CD4-positive, alpha-beta T cell treated with Interleukin-6 for 4 hours (primary cell): Measurements from ENCODE around the gene FAM171A1.
"Not testable (repeated sequence)": the region's sequence is repeated elsewhere in the genome, so short reads cannot be mapped to it uniquely, and the experiment has no call there.

ENCODE experiments used
- DNase-seq: peaks from one replicate; pipeline ENCODE4 v3.0.0-alpha.2; 2020; ENCODE audit warnings: mixed read lengths

Gene FAM171A1

DNA sequence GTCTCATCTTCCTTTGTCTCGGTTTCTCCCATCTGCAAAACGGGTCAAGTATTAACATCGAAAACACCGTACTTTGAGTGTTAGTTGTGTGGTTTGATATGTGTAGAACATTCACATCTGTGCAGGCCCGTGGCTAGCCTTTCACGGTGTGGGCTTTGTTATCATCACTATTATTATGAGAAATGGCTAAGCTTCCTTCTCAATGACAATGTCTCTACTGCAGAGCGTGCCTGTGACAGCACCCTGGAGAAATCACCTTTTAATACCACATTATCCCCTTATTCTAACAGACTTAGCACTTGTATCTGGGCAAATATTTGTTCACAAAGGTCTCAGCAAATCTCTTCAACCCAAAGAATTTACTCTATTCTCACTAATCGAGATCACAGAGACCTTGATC, 55.8 kb downstream of the FAM171A1 start:
- no peak for DNase-seq

DNA sequence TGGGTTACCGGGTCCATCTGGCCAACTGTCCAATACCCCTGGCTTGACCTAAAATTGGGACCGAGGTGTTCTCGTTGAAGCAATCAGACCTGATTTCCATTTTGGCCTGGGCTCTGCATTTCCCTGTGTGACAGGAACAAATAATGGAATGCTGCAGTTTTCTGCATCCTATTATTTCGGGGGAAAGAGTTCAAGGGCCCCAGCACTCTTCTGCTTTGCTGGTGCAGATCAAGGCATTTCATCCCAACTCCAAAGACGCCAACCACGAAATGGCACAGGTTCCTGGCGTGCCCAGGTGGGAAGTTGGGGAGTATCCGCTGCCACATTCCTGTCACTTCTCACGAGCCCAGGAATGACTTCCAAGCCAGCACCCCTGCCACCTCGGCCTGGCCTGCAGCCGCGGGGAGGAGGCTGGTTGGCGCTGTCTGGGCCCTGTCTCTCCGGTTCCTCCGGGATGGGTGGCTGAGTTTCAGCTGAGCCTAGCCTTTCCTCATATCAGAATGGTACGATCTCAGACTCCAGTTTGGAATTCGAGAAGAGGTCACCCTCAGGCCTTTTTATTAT, 56.5 kb downstream of the FAM171A1 start:
- no peak for DNase-seq

DNA sequence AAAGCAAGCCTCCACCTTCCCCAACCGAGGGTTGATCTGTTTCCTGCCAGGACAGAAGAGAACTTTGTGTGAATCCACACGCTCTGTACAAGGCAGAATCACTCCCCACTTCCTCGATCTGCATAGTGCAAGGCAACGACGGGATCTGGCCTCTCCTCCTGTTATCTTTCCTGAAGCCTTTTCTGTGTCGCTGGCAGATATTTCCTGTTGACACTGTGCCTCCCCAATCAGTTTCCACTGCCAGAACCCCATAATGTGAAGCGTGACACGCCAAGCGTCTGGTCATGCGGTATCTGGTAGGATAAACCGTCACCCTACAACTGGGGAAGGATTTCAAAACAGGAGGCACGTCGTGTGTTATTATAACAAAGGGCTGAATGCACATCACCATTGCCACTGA, 57.2 kb downstream of the FAM171A1 start:
- no peak for DNase-seq

DNA sequence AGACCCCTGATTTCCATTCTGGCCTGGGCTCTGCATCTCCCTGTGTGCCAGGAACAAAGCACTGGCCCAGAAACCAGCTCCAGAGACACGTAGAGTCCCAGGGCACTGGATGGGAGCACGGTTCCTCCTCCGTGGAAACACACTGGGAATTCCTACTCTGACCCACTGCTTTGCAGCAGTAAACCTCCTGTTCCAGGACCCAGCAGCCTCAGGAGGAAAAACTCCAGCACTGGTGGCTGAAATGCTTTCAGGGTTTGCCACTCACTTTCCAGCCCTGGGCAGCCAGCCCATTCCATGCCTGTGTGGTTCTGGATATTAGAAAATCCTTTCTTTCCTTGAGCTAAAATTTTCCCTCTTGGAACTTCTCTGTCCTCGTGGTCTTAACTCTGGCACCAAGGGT, 58.0 kb downstream of the FAM171A1 start:
- no peak for DNase-seq

DNA sequence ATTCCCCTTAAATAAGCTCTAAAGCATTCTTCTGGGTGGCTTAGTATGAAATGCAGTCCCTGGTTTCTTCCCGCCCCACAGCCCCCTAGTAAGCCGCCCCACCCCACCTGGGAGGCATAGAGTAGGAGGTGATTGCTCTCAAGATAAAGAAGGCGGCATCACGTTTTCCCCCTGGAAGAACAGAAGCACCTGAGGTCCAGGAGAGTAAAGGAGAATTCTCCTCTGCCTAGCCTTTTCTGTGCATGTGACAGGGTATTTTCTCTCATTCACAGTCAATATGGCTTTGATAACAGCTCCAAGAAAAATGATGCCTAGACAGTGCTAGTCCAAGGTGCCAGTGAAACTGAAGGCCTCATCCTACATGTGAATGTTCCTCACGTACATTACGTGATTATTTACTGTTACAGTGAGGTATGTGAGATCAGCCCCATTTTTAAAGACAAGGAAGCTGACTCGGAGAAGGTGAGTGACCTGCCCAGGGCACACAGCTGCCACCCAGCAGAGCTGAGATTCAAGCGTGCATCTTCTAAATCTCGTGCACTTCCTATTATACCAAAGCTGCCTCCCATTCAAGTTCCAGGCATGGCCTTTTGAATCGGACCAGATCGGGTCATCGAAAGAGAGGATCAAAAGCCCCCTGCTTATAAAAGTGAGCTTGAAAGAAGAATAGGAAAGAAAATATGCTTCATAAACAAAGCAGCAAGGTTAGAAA, 59.4 kb downstream of the FAM171A1 start:
- DNase-seq: no peak

DNA sequence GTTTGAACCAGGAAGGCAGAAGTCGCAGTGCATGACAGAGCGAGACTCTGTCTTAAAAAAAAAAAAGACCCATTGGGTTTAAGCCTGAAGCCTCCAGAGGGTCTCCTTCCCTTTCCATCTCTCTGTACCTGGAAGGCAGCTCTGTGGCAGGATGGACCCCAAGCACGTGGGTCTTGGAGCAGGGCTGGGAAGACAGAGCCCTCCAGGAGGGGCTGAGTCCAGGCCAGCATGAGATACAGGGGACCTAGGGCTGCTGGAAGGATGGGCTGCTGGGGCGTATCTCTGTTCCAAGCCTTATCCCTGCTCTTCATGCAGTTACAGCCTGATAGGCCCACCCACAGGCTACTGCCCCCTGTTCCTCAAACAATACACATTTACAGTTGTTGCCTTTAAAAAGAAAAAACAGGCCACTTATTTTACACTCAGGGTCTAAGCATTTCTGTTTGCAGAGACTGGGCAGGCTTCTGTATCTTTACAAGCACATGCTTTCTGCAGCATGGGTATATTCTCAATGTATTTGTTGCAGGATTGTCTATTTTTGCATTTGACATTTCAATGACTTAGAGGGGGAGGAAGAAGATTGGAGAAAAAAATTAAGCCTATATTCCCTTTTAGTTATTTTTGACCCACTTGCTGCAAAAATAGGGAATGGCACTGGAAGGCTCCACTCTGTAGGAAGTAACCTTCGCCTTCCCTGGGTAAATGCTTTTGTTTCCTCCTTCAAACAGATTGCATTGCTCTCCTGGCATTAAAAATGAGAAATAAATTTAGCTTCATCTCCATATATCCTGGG, 60.1 kb downstream of the FAM171A1 start:
- DNase-seq: no peak

DNA sequence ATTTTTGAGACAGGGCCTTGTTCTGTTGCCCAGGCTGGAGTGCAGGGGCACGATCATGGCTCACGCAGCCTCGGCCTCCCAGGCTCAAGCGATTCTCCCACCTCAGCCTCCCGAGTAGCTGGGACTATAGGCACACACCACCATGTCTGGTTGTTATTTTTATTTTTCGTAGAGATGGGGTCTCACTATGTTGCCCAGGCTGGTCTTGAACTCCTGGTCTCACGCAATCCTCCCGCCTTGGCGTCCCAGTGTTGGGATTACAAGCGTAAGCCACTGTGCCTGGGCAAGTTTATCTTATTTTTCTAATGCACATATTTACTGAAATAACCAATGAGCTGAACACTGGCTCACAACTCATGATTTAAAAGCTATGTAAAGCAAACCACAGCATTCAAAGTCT, 61.9 kb downstream of the FAM171A1 start:
- DNase-seq: no peak

DNA sequence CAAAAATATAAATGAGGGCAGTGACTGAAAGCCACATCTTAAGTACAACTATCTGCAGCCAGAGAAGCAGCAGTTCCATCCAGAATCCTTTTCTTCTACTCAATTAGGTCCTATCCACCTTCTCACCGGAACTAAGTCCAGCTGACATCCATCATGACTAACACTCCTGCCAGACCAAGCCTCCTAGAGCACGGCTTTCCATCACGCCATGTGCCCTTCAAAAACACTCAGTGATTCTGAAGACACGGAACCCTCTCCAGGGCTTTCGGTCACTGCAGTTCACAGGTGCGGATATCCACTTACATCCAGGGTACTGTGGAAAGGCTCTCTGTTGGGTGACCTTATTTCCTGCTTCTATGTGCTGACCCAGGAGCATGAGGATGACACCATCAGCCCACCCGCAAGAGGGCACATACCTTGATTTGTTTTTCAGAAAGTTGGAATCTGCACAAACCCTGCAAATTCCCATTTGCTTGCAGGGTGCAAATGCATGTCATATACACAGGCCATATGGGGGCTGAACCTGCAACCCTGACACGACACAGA, 64.3 kb downstream of the FAM171A1 start:
- DNase-seq: no peak

DNA sequence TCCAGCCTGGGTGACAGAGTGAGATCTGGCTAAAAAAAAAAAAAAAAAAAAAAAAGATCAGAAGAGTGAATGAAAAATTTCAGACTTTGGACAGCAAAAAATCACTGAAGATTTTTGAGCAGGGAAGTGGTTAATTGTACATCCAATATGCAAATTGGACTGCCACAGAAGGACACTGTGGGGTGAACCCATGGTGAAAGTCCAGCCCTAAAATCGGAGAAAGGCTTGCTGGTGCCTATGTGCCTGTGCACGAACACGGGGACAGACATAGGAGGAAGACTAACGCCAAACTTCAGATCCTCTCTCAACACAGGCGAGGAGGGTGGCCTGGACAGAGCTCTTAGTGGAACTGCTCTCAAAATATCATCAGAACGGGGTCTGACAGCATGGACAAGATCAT, 65.5 kb downstream of the FAM171A1 start:
- no peak for DNase-seq

DNA sequence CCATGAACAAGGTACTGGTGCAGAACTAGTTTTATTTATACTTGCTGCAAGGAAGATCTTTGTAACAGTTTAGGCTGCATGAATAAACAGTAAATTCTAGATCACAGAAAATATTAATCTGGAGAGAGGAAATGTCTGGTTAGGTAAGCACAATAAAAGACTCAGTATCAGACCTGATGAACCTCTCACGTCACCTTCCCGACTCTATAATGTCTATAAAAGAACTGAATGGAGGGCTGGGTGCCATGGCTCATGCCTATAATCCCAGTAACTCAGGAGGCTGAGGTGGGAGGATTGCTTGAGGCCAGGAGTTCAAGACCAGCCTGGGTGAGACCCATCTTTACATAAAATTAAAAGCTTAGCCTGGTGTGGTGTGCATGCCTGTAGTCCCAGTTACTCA, 65.9 kb downstream of the FAM171A1 start:
- DNase-seq: no peak

DNA sequence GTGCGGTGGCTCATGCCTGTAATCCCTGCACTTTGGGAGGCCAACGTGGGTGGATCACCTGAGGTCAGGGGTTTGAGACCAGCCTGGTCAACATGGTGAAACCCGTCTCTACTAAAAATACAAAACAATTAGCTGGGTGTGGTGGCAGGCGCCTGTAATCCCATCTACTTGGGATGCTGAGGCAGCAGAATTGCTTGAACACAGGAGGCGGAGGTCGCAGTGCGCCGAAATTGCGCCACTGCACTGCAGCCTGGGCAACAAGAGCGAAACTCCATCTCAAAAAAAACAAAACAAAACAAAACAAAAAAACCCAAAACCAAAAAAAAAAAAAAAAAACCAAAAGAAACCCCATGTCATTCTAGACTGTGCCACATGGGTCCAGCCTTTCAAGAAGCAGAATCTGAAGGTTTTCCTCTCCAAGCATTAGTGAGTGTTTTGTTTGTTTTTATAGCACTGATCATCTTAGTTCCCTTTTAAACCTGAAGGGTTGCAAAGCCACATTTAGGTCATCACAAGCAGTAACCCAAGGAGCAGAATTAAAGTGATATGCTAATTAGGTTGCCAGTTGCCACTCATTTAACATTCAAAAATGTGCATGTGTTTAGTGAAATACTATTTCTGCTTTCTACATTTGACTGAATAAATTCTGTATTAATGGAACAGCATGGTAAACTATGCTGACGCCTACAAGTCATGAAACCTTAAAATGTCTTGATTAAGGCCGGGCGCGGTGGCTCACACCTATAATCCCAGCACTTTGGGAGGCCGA, 68.7 kb downstream of the FAM171A1 start:
- not testable (repeated sequence) for DNase-seq

DNA sequence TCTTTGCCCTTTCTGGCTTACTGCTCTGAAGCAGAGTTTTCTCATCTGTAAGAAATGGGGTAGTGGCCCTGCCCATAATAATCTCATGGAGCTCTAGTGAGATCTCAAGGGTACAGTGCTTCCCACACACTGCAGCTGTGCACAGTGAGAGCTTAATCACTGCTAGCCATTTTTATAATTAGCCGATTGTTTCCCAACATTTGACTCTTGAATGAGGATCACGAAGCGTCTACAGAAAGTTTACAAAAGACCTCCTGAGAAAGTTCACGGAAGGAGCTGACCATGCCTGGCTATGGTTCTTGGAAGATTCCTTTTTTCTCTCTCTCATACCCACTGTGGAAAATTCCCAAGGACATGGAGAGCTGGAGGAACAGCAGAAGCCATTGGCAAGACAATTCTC, 70.4 kb downstream of the FAM171A1 start:
- no peak for DNase-seq

DNA sequence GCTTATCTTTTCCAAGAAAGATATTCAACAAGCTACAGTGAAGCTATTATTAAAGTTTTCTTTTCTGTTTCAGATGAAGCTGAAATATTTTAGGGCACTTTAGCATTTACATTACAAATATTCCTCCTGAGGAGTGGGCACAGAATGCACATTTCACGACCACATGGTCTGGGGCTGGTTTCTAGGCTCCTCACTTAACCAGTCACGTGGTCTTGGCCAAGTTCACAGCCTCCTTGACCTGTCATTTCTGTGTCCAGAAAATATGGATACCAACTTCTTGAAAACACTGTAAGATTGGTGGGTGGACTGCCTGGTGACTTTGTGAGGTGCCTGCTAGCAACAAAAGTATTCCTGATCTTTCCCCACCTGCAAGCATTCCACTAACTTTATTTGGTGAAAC, 70.9 kb downstream of the FAM171A1 start:
- no peak for DNase-seq

DNA sequence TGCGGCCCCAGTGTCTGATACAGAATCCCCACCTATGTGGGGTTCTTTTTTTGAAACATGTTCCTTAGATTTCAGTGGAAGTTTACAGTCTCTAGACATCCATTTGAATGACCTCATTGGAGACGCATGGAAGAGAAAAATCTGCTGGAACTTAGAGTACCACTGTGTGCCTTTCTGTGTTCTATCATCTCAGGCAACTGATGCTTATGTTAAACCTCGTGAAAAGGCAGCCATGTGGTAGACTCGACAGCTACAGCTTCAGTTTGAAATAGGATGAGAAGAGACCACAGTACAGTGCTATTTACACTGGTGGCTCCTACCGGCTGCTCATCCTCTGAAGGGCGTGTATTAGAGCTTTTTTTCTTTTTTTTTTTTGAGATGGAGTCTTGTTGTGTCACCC, 74.4 kb downstream of the FAM171A1 start:
- no peak for DNase-seq

DNA sequence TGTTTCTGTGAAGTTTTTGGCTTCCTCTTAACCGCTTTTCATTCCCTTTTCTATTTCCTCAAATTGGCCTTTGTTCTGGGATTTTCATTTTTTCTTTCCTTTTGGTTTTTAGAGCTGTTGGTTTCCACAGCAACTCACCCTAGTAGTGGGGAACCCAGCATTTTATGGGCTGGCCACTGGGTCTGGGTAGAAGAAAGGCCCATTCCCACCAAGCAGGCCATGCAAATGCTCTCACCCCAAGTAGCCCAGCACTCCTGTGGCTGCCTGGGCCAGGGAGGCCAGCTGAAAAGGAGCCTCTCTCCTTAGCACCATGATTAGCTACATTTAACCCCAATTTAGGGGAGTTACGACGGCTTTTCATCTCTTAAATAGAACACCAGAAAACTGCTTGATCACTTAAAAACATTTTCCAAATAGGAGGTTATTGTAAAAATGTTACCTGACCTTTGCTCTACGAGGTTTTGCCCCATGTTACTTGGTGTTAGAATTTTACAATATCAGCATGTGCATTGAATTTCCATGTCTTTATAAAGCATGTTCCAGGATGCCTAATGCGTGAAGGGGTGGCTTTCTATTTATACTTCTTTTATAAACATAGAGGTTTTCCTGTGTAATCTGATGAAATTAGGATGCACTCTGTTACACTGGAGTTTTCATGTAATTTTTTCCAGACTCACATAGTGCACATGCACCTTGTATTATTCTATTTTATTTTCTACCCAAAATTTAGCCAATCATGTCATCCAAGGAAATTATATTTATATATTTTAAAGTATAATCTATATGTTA, 75.4 kb downstream of the FAM171A1 start:
- DNase-seq: no peak

DNA sequence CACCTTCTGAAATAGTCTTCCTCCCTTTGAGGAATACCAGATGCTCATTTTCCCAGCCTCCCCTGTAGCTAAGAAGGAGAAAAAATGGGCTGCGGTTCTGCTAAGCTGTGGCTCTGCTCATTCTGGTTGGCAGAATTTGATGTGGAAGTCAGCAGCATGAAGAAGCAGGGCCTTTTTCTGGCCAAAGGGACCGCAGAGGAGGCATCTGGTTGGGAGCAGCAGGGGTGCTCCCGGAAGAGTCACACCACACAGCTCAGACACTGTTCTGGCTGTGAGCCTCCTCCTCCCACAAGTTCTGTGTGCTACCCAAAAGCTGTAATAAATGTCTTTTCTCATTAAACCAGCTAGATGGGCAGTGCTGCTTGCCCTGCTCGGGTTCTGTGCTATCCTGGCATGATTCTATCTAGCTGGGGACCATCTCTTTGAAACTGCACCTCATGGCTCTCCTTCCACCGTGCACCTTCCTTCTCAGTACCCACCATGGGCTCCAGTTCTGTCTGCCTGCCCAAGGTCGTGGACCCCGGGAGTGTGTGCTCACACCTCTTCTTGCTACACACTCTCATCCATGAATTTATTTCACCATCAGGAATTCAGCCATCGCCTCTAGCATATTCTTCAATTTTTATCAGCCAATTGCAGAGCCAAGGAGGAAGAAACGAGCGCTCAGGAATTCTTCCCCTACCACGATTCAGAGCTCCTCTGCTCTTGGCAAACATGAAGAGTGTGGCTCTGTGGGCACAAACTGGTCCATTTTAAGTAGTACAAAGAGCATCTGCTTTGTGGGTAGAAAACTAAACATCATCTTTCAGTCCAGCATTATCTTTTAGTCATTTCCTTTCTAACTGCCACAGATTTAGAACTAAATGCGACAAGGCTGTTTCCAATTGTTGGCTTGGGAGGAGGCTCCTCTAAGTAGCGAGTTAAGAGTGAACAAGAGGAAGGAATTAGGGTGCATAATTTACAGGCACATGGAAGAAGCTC, 76.9 kb downstream of the FAM171A1 start:
- no peak for DNase-seq

DNA sequence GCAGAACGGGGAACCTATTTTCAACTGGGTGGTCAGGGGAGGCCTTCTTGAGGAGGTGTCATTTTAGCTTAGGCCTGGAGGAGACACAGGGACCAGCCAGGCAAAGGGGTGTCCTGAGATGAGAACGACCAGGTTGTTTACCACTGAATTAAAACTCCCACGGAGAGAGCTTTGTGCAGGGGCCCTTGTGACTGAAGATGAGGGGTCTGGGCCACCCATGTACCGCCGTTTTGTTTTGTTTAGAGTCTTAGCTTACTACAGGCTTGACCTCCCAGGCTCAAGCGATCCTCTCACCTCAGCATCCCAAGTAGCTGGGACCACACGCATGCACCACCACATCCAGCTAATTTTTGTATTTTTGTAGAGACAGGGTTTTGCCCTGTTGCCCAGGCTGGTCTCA, 80.4 kb downstream of the FAM171A1 start:
- DNase-seq: no peak

DNA sequence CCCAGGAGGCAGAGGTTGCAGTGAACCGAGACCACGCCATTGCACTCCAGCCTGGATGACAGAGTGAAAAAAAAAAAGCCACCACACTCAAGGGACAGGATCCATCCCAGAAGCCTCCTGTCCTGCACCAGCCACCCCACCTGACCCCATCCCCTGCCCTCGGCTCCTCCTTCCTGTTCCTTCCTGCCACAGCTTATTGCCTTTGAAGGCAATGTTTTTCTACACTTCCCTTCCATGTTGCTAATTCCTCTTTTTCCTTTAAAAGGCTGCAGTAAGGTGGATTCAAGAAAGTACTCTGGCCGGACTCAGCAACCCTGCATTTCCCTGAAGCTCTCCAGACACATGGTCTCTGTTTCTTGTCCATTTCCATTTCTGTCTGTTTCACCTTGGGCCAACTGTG, 80.9 kb downstream of the FAM171A1 start:
- DNase-seq: no peak

DNA sequence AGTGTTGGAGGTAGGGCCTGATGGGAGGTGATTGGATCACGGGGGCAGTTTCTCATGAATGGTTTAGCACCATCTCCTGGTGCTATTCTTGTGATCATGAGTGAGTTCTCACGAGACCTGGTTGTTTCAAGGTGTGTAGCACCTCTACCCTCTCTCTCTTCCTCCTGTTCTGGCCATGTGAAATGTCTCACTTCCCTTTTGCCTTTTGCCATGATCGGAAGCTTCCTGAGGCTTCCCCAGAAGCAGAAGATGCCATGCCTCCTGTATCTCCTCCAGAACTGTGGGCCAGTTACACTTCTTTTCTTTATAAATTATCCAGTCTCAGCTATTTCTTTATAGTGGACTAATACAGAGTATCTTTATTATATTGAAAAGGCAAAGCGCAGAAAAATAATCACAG, 90.1 kb downstream of the FAM171A1 start:
- DNase-seq: no peak

DNA sequence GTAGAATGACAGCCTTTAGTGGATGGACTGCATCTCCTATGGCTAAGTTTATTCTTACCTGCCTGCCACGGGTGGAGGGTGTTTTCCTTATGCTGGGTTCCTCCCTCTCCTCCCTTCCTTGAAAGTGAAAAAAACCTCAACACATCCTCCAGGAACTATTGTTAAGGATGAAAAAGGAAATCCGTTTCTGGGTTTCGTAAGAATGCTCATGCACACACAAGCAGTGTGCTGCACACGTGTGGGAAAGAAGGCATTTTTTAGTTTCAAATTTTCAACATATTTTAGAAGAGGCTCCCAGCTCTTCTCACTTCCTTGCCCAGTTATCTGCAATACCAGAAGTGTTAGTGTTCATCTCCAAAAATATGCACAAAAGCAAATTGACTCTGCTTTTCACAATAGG, 90.6 kb downstream of the FAM171A1 start:
- DNase-seq: no peak

DNA sequence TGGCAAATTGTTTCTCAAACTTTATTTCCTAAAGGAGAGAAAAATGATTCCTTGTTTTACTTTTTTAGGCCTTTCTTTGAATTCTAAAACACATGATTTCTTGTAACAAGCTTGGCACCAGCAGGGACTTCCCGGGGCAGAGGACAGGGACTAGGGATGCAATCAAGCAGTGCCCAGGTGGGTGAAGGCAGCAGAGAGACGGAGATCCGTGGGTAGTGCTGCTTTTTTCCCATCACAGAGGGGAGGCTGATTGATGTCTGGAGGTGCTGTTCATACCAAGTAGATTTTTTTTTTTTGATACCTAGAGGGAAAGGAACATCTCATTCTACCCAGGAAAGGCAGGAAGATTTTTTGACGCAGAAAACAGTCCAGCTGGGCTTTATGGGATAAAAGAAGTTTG, 91.9 kb downstream of the FAM171A1 start:
- no peak for DNase-seq
